Measurements from ENCODE around the gene EMILIN1.
A peak's percentile ranks its signal among the peaks of the same experiment; 100 is the strongest.
"Not testable (repeated sequence)": the region's sequence is repeated elsewhere in the genome, so short reads cannot be mapped to it uniquely, and the experiment has no call there.

EMILIN1 gene

GRCh38 chr2:27099334-27099955 lies 21.0 kb downstream of the EMILIN1 start:
- Histone ChIP-seq H3K27ac (ENCODE audit: low read depth, low read length) (no peak overlapping the region), H3K9ac (ENCODE audit: low read depth, low read length) (no peak overlapping the region), H3K27me3 (ENCODE audit: insufficient read depth, low read length) (no peaks in the 10 kb centered on the region), H3K4me3 (ENCODE audit: low read length) (no peak overlapping the region), H3K36me3 (ENCODE audit: insufficient read depth, low read length) (no peaks in the 10 kb centered on the region), H3K9me3 (ENCODE audit: insufficient read depth, low read depth, low read length) (no peaks in the 10 kb centered on the region), H3K4me1 (ENCODE audit: insufficient read depth, low read length) (peaks cover 4% of the 10 kb centered on the region; the same call in 1 of the 2 replicates)
- 93% methylated on average over 19 of the region's 19 CpGs for WGBS

DNA sequence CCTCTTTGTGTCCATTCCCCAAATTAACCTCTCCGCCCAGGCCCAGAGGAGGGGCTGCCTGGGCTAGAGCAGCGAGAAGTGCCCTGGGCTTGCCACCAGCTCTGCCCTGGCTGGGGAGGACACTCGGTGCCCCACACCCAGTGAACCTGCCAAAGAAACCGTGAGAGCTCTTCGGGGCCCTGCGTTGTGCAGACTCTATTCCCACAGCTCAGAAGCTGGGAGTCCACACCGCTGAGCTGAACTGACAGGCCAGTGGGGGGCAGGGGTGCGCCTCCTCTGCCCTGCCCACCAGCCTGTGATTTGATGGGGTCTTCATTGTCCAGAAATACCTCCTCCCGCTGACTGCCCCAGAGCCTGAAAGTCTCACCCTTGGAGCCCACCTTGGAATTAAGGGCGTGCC lies 21.6 kb downstream of the EMILIN1 start:
- H3K27me3 ChIP-seq (ENCODE audit: insufficient read depth, low read length): no peaks in the 10 kb centered on the region
- no peak overlapping the region for H3K9ac ChIP-seq (ENCODE audit: low read depth, low read length)
- H3K4me3 ChIP-seq (ENCODE audit: low read length): no peak overlapping the region
- H3K4me1 ChIP-seq (ENCODE audit: insufficient read depth, low read length): peaks cover 4% of the 10 kb centered on the region; the same call in 1 of the 2 replicates
- WGBS: 85% methylated on average over 10 of the region's 10 CpGs
- H3K27ac ChIP-seq (ENCODE audit: low read depth, low read length): no peak overlapping the region
- no peaks in the 10 kb centered on the region for H3K9me3 ChIP-seq (ENCODE audit: insufficient read depth, low read depth, low read length)
- no peaks in the 10 kb centered on the region for H3K36me3 ChIP-seq (ENCODE audit: insufficient read depth, low read length)

GRCh38 chr2:27102329-27102728 lies 23.9 kb downstream of the EMILIN1 start:
- H3K9ac ChIP-seq (ENCODE audit: low read depth, low read length): no peak overlapping the region
- no peaks in the 10 kb centered on the region for H3K9me3 ChIP-seq (ENCODE audit: insufficient read depth, low read depth, low read length)
- no peaks in the 10 kb centered on the region for H3K36me3 ChIP-seq (ENCODE audit: insufficient read depth, low read length)
- no peaks in the 10 kb centered on the region for H3K4me1 ChIP-seq (ENCODE audit: insufficient read depth, low read length)
- WGBS: 86% methylated on average over 5 of the region's 5 CpGs
- H3K27me3 ChIP-seq (ENCODE audit: insufficient read depth, low read length): no peaks in the 10 kb centered on the region; the same call in 1 of the 2 replicates
- H3K27ac ChIP-seq (ENCODE audit: low read depth, low read length): no peak overlapping the region
- no peak overlapping the region for H3K4me3 ChIP-seq (ENCODE audit: low read length)

GRCh38 chr2:27105981-27106380 lies 27.6 kb downstream of the EMILIN1 start:
- Histone ChIP-seq H3K36me3 (ENCODE audit: insufficient read depth, low read length) (no peaks in the 10 kb centered on the region), H3K27me3 (ENCODE audit: insufficient read depth, low read length) (no peaks in the 10 kb centered on the region; the same call in 1 of the 2 replicates), H3K4me1 (ENCODE audit: insufficient read depth, low read length) (no peaks in the 10 kb centered on the region), H3K9me3 (ENCODE audit: insufficient read depth, low read depth, low read length) (no peaks in the 10 kb centered on the region), H3K9ac (ENCODE audit: low read depth, low read length) (no peak overlapping the region), H3K4me3 (ENCODE audit: low read length) (no peak overlapping the region), H3K27ac (ENCODE audit: low read depth, low read length) (no peak overlapping the region)
- 85% methylated on average over 3 of the region's 3 CpGs for WGBS

DNA sequence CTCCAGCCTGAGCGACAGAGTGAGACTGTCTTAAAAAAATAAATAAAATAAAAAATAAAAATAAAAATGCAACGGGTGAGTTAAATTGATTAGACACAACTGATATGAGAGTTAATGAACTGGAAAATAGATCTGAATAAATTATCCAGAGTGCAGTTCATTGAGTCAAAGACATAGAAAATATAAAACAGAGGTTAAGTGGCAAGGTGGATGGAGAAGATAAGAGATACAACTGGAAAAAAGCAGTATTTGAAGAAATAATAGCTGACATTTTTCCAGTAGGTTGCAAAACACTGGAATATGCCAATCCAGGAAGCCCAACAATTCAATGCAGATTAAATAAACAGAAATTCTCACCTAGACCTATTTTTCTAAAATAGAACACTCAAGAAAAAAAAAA lies 29.8 kb downstream of the EMILIN1 start:
- no peaks in the 10 kb centered on the region; the same call in 1 of the 2 replicates for H3K27me3 ChIP-seq (ENCODE audit: insufficient read depth, low read length)
- H3K4me1 ChIP-seq (ENCODE audit: insufficient read depth, low read length): no peaks in the 10 kb centered on the region
- H3K4me3 ChIP-seq (ENCODE audit: low read length): no peak overlapping the region
- H3K27ac ChIP-seq (ENCODE audit: low read depth, low read length): no peak overlapping the region
- no peaks in the 10 kb centered on the region for H3K36me3 ChIP-seq (ENCODE audit: insufficient read depth, low read length)
- WGBS: 79% methylated on average over 1 of the region's 2 CpGs
- no peaks in the 10 kb centered on the region for H3K9me3 ChIP-seq (ENCODE audit: insufficient read depth, low read depth, low read length)
- no peak overlapping the region for H3K9ac ChIP-seq (ENCODE audit: low read depth, low read length)

GRCh38 chr2:27109083-27109482 lies 30.7 kb downstream of the EMILIN1 start:
- Histone ChIP-seq H3K27me3 (ENCODE audit: insufficient read depth, low read length) (no peaks in the 10 kb centered on the region; the same call in 1 of the 2 replicates), H3K4me3 (ENCODE audit: low read length) (no peak overlapping the region), H3K9me3 (ENCODE audit: insufficient read depth, low read depth, low read length) (no peaks in the 10 kb centered on the region), H3K27ac (ENCODE audit: low read depth, low read length) (no peak overlapping the region), H3K9ac (ENCODE audit: low read depth, low read length) (no peak overlapping the region), H3K36me3 (ENCODE audit: insufficient read depth, low read length) (no peaks in the 10 kb centered on the region), H3K4me1 (ENCODE audit: insufficient read depth, low read length) (no peaks in the 10 kb centered on the region)
- 82% methylated on average over 3 of the region's 3 CpGs for WGBS

- not testable (repeated sequence) for H3K9ac ChIP-seq (ENCODE audit: low read depth, low read length); H3K9me3 ChIP-seq (ENCODE audit: insufficient read depth, low read depth, low read length); H3K27ac ChIP-seq (ENCODE audit: low read depth, low read length); H3K4me3 ChIP-seq (ENCODE audit: low read length); H3K36me3 ChIP-seq (ENCODE audit: insufficient read depth, low read length); H3K4me1 ChIP-seq (ENCODE audit: insufficient read depth, low read length); H3K27me3 ChIP-seq (ENCODE audit: insufficient read depth, low read length)
- WGBS: 90% methylated on average over 24 of the region's 24 CpGs
Measured at GRCh38 chr2:27110603-27111352, 32.4 kb downstream of the EMILIN1 start.

DNA sequence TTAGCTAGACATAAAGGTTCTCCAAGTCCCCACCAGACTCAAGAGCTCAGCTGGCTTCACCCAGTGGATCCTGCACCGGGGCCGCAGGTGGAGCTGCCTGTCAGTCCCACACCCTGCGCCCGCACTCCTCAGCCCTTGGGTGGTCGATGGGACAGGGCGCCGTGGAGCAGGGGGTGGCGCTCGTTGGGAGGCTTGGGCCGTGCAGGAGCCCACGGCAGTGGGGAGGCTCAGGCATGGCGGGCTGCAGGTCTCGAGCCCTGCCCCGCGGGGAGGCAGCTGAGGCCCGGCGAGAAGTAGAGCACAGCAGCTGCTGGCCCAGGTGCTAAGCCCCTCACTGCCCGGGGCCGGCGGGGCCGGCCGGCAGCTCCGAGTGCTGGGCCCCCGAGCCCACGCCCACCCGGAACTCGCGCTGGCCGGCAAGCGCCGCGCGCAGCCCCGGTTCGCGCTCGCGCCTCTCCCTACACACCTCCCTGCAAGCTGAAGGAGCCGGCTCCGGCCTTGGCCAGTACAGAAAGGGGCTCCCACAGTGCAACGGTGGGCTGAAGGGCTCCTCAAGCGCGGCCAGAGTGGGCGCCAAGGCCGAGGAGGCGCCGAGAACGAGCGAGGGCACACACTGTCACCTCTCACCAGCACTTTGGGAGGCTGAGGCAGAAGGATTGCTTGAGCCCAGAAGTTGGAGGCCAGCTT lies 33.1 kb downstream of the EMILIN1 start:
- H3K4me1 ChIP-seq (ENCODE audit: insufficient read depth, low read length); H3K27ac ChIP-seq (ENCODE audit: low read depth, low read length); H3K4me3 ChIP-seq (ENCODE audit: low read length); H3K36me3 ChIP-seq (ENCODE audit: insufficient read depth, low read length); H3K9me3 ChIP-seq (ENCODE audit: insufficient read depth, low read depth, low read length); H3K9ac ChIP-seq (ENCODE audit: low read depth, low read length); H3K27me3 ChIP-seq (ENCODE audit: insufficient read depth, low read length): not testable (repeated sequence)
- WGBS: 96% methylated on average over 49 of the region's 49 CpGs

- Histone ChIP-seq H3K4me3 (ENCODE audit: low read length) (no peak overlapping the region), H3K9me3 (ENCODE audit: insufficient read depth, low read depth, low read length) (no peaks in the 10 kb centered on the region), H3K27me3 (ENCODE audit: insufficient read depth, low read length) (peaks cover 36% of the 10 kb centered on the region), H3K9ac (ENCODE audit: low read depth, low read length) (no peak overlapping the region), H3K4me1 (ENCODE audit: insufficient read depth, low read length) (no peaks in the 10 kb centered on the region), H3K27ac (ENCODE audit: low read depth, low read length) (no peak overlapping the region), H3K36me3 (ENCODE audit: insufficient read depth, low read length) (no peaks in the 10 kb centered on the region)
- WGBS: 83% methylated on average over 2 of the region's 2 CpGs
Measured at GRCh38 chr2:27115519-27115918, 37.1 kb downstream of the EMILIN1 start.

GRCh38 chr2:27117995-27118524 lies 39.6 kb downstream of the EMILIN1 start:
- no peak overlapping the region for H3K27ac ChIP-seq (ENCODE audit: low read depth, low read length)
- 17% methylated on average over 14 of the region's 14 CpGs for WGBS
- H3K9ac ChIP-seq (ENCODE audit: low read depth, low read length): peak overlapping the region; percentile 49
- no peaks in the 10 kb centered on the region for H3K9me3 ChIP-seq (ENCODE audit: insufficient read depth, low read depth, low read length)
- H3K27me3 ChIP-seq (ENCODE audit: insufficient read depth, low read length): peaks cover 61% of the 10 kb centered on the region
- H3K4me1 ChIP-seq (ENCODE audit: insufficient read depth, low read length): no peaks in the 10 kb centered on the region
- H3K36me3 ChIP-seq (ENCODE audit: insufficient read depth, low read length): no peaks in the 10 kb centered on the region
- H3K4me3 ChIP-seq (ENCODE audit: low read length): peak overlapping the region; percentile 57
